ENCODE data around the gene NPEPPS.
"Not testable (repeated sequence)": the region's sequence is repeated elsewhere in the genome, so short reads cannot be mapped to it uniquely, and the experiment has no call there.

The NPEPPS gene

GRCh38 chr17:47567261-47567660 lies 36.4 kb downstream of the NPEPPS start:
- peaks cover 11% of the 10 kb centered on the region; the same call in 1 of the 2 replicates for H3K36me3 ChIP-seq (ENCODE audit: insufficient read depth, low read depth, low read length)
- not testable (repeated sequence) for H3K9me3 ChIP-seq (ENCODE audit: insufficient read depth, low read depth, low read length); H3K27ac ChIP-seq (ENCODE audit: low read length); H3K27me3 ChIP-seq (ENCODE audit: insufficient read depth, low read length); H3K4me1 ChIP-seq (ENCODE audit: insufficient read depth, low read length); H3K9ac ChIP-seq (ENCODE audit: low read depth, low read length); H3K4me3 ChIP-seq (ENCODE audit: low read length)

GRCh38 chr17:47572561-47572960 lies 41.7 kb downstream of the NPEPPS start:
- H3K4me3 ChIP-seq (ENCODE audit: low read length); H3K27ac ChIP-seq (ENCODE audit: low read length); H3K27me3 ChIP-seq (ENCODE audit: insufficient read depth, low read length); H3K4me1 ChIP-seq (ENCODE audit: insufficient read depth, low read length); H3K9ac ChIP-seq (ENCODE audit: low read depth, low read length); H3K9me3 ChIP-seq (ENCODE audit: insufficient read depth, low read depth, low read length): not testable (repeated sequence)
- H3K36me3 ChIP-seq (ENCODE audit: insufficient read depth, low read depth, low read length), result peaks cover 11% of the 10 kb centered on the region; the same call in 1 of the 2 replicates

- not testable (repeated sequence) for H3K36me3 ChIP-seq (ENCODE audit: insufficient read depth, low read depth, low read length); H3K9ac ChIP-seq (ENCODE audit: low read depth, low read length); H3K4me3 ChIP-seq (ENCODE audit: low read length); H3K9me3 ChIP-seq (ENCODE audit: insufficient read depth, low read depth, low read length); H3K4me1 ChIP-seq (ENCODE audit: insufficient read depth, low read length); H3K27me3 ChIP-seq (ENCODE audit: insufficient read depth, low read length); H3K27ac ChIP-seq (ENCODE audit: low read length)
Measured at GRCh38 chr17:47582416-47582815, 51.5 kb downstream of the NPEPPS start.

GRCh38 chr17:47586378-47587055 lies 55.6 kb downstream of the NPEPPS start:
- H3K4me1 ChIP-seq (ENCODE audit: insufficient read depth, low read length); H3K27me3 ChIP-seq (ENCODE audit: insufficient read depth, low read length); H3K27ac ChIP-seq (ENCODE audit: low read length); H3K9me3 ChIP-seq (ENCODE audit: insufficient read depth, low read depth, low read length); H3K4me3 ChIP-seq (ENCODE audit: low read length); H3K9ac ChIP-seq (ENCODE audit: low read depth, low read length): not testable (repeated sequence)
- peaks cover 11% of the 10 kb centered on the region for H3K36me3 ChIP-seq (ENCODE audit: insufficient read depth, low read depth, low read length)

GRCh38 chr17:47593522-47593921 lies 62.6 kb downstream of the NPEPPS start:
- H3K27ac ChIP-seq (ENCODE audit: low read length); H3K9ac ChIP-seq (ENCODE audit: low read depth, low read length); H3K4me3 ChIP-seq (ENCODE audit: low read length); H3K4me1 ChIP-seq (ENCODE audit: insufficient read depth, low read length); H3K27me3 ChIP-seq (ENCODE audit: insufficient read depth, low read length); H3K9me3 ChIP-seq (ENCODE audit: insufficient read depth, low read depth, low read length): not testable (repeated sequence)
- peaks cover 57% of the 10 kb centered on the region for H3K36me3 ChIP-seq (ENCODE audit: insufficient read depth, low read depth, low read length)

- no peak overlapping the region for H3K9ac ChIP-seq (ENCODE audit: low read depth, low read length)
Measured at GRCh38 chr17:47603830-47604597, 73.1 kb downstream of the NPEPPS start.

GRCh38 chr17:47604598-47604927 lies 73.7 kb downstream of the NPEPPS start:
- Histone ChIP-seq H3K36me3 (ENCODE audit: insufficient read depth, low read depth, low read length) (peaks cover 94% of the 10 kb centered on the region), H3K9me3 (ENCODE audit: insufficient read depth, low read depth, low read length) (no peaks in the 10 kb centered on the region), H3K27me3 (ENCODE audit: insufficient read depth, low read length) (no peaks in the 10 kb centered on the region), H3K9ac (ENCODE audit: low read depth, low read length) (no peak overlapping the region), H3K4me3 (ENCODE audit: low read length) (no peak overlapping the region), H3K4me1 (ENCODE audit: insufficient read depth, low read length) (no peaks in the 10 kb centered on the region), H3K27ac (ENCODE audit: low read length) (no peak overlapping the region)

More at GRCh38 chr17:47603830-47604597, 73.1 kb downstream of the NPEPPS start:
- Histone ChIP-seq H3K9me3 (ENCODE audit: insufficient read depth, low read depth, low read length) (no peaks in the 10 kb centered on the region), H3K27me3 (ENCODE audit: insufficient read depth, low read length) (no peaks in the 10 kb centered on the region), H3K4me3 (ENCODE audit: low read length) (no peak overlapping the region), H3K36me3 (ENCODE audit: insufficient read depth, low read depth, low read length) (peaks cover 94% of the 10 kb centered on the region), H3K4me1 (ENCODE audit: insufficient read depth, low read length) (no peaks in the 10 kb centered on the region), H3K27ac (ENCODE audit: low read length) (no peak overlapping the region)

- Histone ChIP-seq H3K9me3 (ENCODE audit: insufficient read depth, low read depth, low read length) (no peaks in the 10 kb centered on the region), H3K9ac (ENCODE audit: low read depth, low read length) (no peak overlapping the region), H3K27ac (ENCODE audit: low read length) (no peak overlapping the region), H3K27me3 (ENCODE audit: insufficient read depth, low read length) (no peaks in the 10 kb centered on the region), H3K36me3 (ENCODE audit: insufficient read depth, low read depth, low read length) (peaks cover 93% of the 10 kb centered on the region), H3K4me3 (ENCODE audit: low read length) (no peak overlapping the region), H3K4me1 (ENCODE audit: insufficient read depth, low read length) (no peaks in the 10 kb centered on the region)
Measured at GRCh38 chr17:47605011-47605410, 74.1 kb downstream of the NPEPPS start.

GRCh38 chr17:47607481-47607880 lies 76.6 kb downstream of the NPEPPS start:
- no peak overlapping the region for H3K27ac ChIP-seq (ENCODE audit: low read length)
- no peak overlapping the region for H3K9ac ChIP-seq (ENCODE audit: low read depth, low read length)
- peaks cover 88% of the 10 kb centered on the region for H3K36me3 ChIP-seq (ENCODE audit: insufficient read depth, low read depth, low read length)
- H3K9me3 ChIP-seq (ENCODE audit: insufficient read depth, low read depth, low read length), result no peaks in the 10 kb centered on the region
- no peak overlapping the region for H3K4me3 ChIP-seq (ENCODE audit: low read length)
- no peaks in the 10 kb centered on the region for H3K4me1 ChIP-seq (ENCODE audit: insufficient read depth, low read length)
- H3K27me3 ChIP-seq (ENCODE audit: insufficient read depth, low read length), result no peaks in the 10 kb centered on the region

GRCh38 chr17:47611372-47612350 lies 80.8 kb downstream of the NPEPPS start:
- H3K36me3 ChIP-seq (ENCODE audit: insufficient read depth, low read depth, low read length), result peaks cover 82% of the 10 kb centered on the region
- H3K9ac ChIP-seq (ENCODE audit: low read depth, low read length), result no peak overlapping the region
- H3K9me3 ChIP-seq (ENCODE audit: insufficient read depth, low read depth, low read length), result no peaks in the 10 kb centered on the region
- no peak overlapping the region for H3K4me3 ChIP-seq (ENCODE audit: low read length)
- no peaks in the 10 kb centered on the region for H3K4me1 ChIP-seq (ENCODE audit: insufficient read depth, low read length)
- no peak overlapping the region for H3K27ac ChIP-seq (ENCODE audit: low read length)
- H3K27me3 ChIP-seq (ENCODE audit: insufficient read depth, low read length), result no peaks in the 10 kb centered on the region

- Histone ChIP-seq H3K4me1 (ENCODE audit: insufficient read depth, low read length) (no peaks in the 10 kb centered on the region), H3K36me3 (ENCODE audit: insufficient read depth, low read depth, low read length) (peaks cover 82% of the 10 kb centered on the region)
Measured at GRCh38 chr17:47615766-47616424, 85.0 kb downstream of the NPEPPS start.

More at GRCh38 chr17:47615766-47616424, 85.0 kb downstream of the NPEPPS start:
- no peaks in the 10 kb centered on the region for H3K27me3 ChIP-seq (ENCODE audit: insufficient read depth, low read length)
- no peak overlapping the region for H3K27ac ChIP-seq (ENCODE audit: low read length)
- H3K9ac ChIP-seq (ENCODE audit: low read depth, low read length), result no peak overlapping the region
- H3K9me3 ChIP-seq (ENCODE audit: insufficient read depth, low read depth, low read length), result no peaks in the 10 kb centered on the region
- no peak overlapping the region for H3K4me3 ChIP-seq (ENCODE audit: low read length)

All from iPS-20b (cell line).